H9 (cell line): ENCODE measurements around the gene TLK2. TPM values are rescaled to one million over a fixed set of nuclear protein-coding genes. Genes with fewer than 3 reads are reported as not detected.

Experiments used
- DNase-seq: peaks from one replicate; pipeline ENCODE4 v3.0.0-alpha.2; 2017
- H2AFZ ChIP-seq: one replicate; pipeline ENCODE4 v1.6.1; 2013; ENCODE audit warnings: mild to moderate bottlenecking, low read length, control low read depth, moderate library complexity
- H2AK5ac ChIP-seq: 2 replicates; pipeline ENCODE4 v1.6.1; 2013; ENCODE audit warnings: low read length, control low read depth, mixed read lengths; ENCODE audit not compliant: insufficient read length
- H2BK120ac ChIP-seq: one replicate; pipeline ENCODE4 v1.6.1; 2013; ENCODE audit warnings: low read depth, mild to moderate bottlenecking, low read length, control low read depth, inconsistent platforms; ENCODE audit not compliant: poor library complexity, severe bottlenecking
- H2BK12ac ChIP-seq: 2 replicates; pipeline ENCODE4 v1.6.1; 2013; ENCODE audit warnings: low read length, control low read depth, mixed read lengths, low read depth; ENCODE audit not compliant: insufficient read length
- H2BK15ac ChIP-seq: 2 replicates; pipeline ENCODE4 v1.6.1; 2013; ENCODE audit warnings: low read depth, low read length, control low read depth
- H2BK20ac ChIP-seq: one replicate; pipeline ENCODE4 v1.6.1; 2013; ENCODE audit warnings: low read depth, mild to moderate bottlenecking, low read length, control low read depth, inconsistent platforms; ENCODE audit not compliant: poor library complexity, severe bottlenecking
- H2BK5ac ChIP-seq: 2 replicates; pipeline ENCODE4 v1.6.1; 2013; ENCODE audit warnings: low read length, control low read depth, mixed read lengths; ENCODE audit not compliant: insufficient read length
- H3K14ac ChIP-seq: 2 replicates; pipeline ENCODE4 v1.6.1; 2013; ENCODE audit warnings: low read length, control low read depth; ENCODE audit not compliant: insufficient read depth
- H3K18ac ChIP-seq: 2 replicates; pipeline ENCODE4 v1.6.1; 2013; ENCODE audit warnings: low read depth, mild to moderate bottlenecking, mixed read lengths, low read length, control low read depth; ENCODE audit not compliant: insufficient read length
- H3K23ac ChIP-seq: 2 replicates; pipeline ENCODE4 v1.6.1; 2013; ENCODE audit warnings: low read length, control low read depth, mixed read lengths, low read depth; ENCODE audit not compliant: insufficient read length
- H3K23me2 ChIP-seq: 2 replicates; pipeline ENCODE4 v1.6.1; 2013; ENCODE audit warnings: low read depth, mild to moderate bottlenecking, mixed read lengths, low read length, control low read depth; ENCODE audit not compliant: insufficient read length, poor library complexity, severe bottlenecking
- H3K27ac ChIP-seq: 2 replicates; pipeline ENCODE4 v1.5.1; 2013; ENCODE audit warnings: low read length, control low read depth, mixed read lengths, low read depth; ENCODE audit not compliant: insufficient read length
- H3K27me3 ChIP-seq: 2 replicates; pipeline ENCODE4 v1.6.1; 2013; ENCODE audit warnings: low read length, control low read depth, inconsistent platforms; ENCODE audit not compliant: insufficient read depth
- H3K4ac ChIP-seq: 2 replicates; pipeline ENCODE4 v1.6.1; 2013; ENCODE audit warnings: low read depth, mild to moderate bottlenecking, control low read depth, inconsistent platforms, low read length, moderate library complexity
- H3K4me1 ChIP-seq: 2 replicates; pipeline ENCODE4 v1.6.1; 2013; ENCODE audit warnings: low read length, control low read depth, inconsistent platforms; ENCODE audit not compliant: insufficient read depth
- H3K4me2 ChIP-seq: 2 replicates; pipeline ENCODE4 v1.6.1; 2013; ENCODE audit warnings: low read length, control low read depth, mixed read lengths; ENCODE audit not compliant: insufficient read length, insufficient read depth
- H3K56ac ChIP-seq: 2 replicates; pipeline ENCODE4 v1.6.1; 2013; ENCODE audit warnings: low read depth, mild to moderate bottlenecking, mixed read lengths, low read length, control low read depth; ENCODE audit not compliant: insufficient read length
- H3K79me1 ChIP-seq: 2 replicates; pipeline ENCODE4 v1.6.1; 2013; ENCODE audit warnings: low read depth, mild to moderate bottlenecking, moderate library complexity, low read length, control low read depth, inconsistent platforms; ENCODE audit not compliant: insufficient read depth, poor library complexity, severe bottlenecking
- H3K79me2 ChIP-seq: 2 replicates; pipeline ENCODE4 v1.6.1; 2013; ENCODE audit warnings: low read length, control low read depth, inconsistent platforms; ENCODE audit not compliant: insufficient read depth
- H3K9ac ChIP-seq: 2 replicates; pipeline ENCODE4 v1.6.1; 2013; ENCODE audit warnings: low read length, control low read depth, mixed read lengths; ENCODE audit not compliant: insufficient read length; ENCODE audit errors: extremely low read depth
- H3K9me3 ChIP-seq: one replicate; pipeline ENCODE4 v1.6.1; 2013; ENCODE audit warnings: low read depth, low read length, inconsistent platforms; ENCODE audit not compliant: control insufficient read depth
- H3T11ph ChIP-seq: one replicate; pipeline ENCODE4 v1.6.1; 2013; ENCODE audit warnings: mild to moderate bottlenecking, low read length, control low read depth, inconsistent platforms
- H4K20me1 ChIP-seq: one replicate; pipeline ENCODE4 v1.6.1; 2013; ENCODE audit not compliant: control insufficient read depth, insufficient read length, insufficient read depth
- H4K5ac ChIP-seq: 2 replicates; pipeline ENCODE4 v1.6.1; 2013; ENCODE audit warnings: low read depth, mild to moderate bottlenecking, mixed read lengths, low read length, control low read depth; ENCODE audit not compliant: insufficient read length
- H4K8ac ChIP-seq: replicated peaks from 2 replicates; pipeline ENCODE4 v1.6.1; 2013; ENCODE audit warnings: low read length, control low read depth, mixed read lengths, low read depth; ENCODE audit not compliant: insufficient read length
- H4K91ac ChIP-seq: 2 replicates; pipeline ENCODE4 v1.6.1; 2013; ENCODE audit warnings: low read depth, mild to moderate bottlenecking, moderate library complexity, mixed read lengths, low read length, control low read depth; ENCODE audit not compliant: insufficient read length
- H3K27ac Mint-ChIP-seq, 3 experiments: 2 replicates in 2 of 3; 3 replicates in 1 of 3; pipeline ENCODE4 v1.8.0; 2020 to 2021; ENCODE audit warnings: mixed read lengths in 3 of 3, mild to moderate bottlenecking in 1 of 3, moderate library complexity in 1 of 3
- H3K27me3 Mint-ChIP-seq: 2 replicates; pipeline ENCODE4 v1.8.0; 2021; ENCODE audit warnings: low read depth, mild to moderate bottlenecking, moderate library complexity, mixed read lengths
- H3K36me3 Mint-ChIP-seq, 3 experiments: 2 replicates in 2 of 3; 3 replicates in 1 of 3; pipeline ENCODE4 v1.8.0; 2020 to 2021; ENCODE audit warnings: low read depth in 3 of 3, mixed read lengths in 3 of 3; ENCODE audit not compliant: insufficient read depth in 1 of 3
- H3K4me1 Mint-ChIP-seq, 2 experiments: 2 replicates each; pipeline ENCODE4 v1.8.0; 2020; ENCODE audit warnings: mixed read lengths in 2 of 2
- H3K4me3 Mint-ChIP-seq, 2 experiments: 2 replicates in 1 of 2; 3 replicates in 1 of 2; pipeline ENCODE4 v1.8.0; 2020 to 2021; ENCODE audit warnings: mild to moderate bottlenecking in 2 of 2, mixed read lengths in 2 of 2, moderate library complexity in 1 of 2
- H3K9me3 Mint-ChIP-seq, 2 experiments: 2 replicates in 1 of 2; 3 replicates in 1 of 2; pipeline ENCODE4 v1.8.0; 2020; ENCODE audit warnings: mild to moderate bottlenecking in 2 of 2, mixed read lengths in 2 of 2, moderate library complexity in 1 of 2
- CTCF ChIP-seq: fragments of 200-600 bp; sonication (generic); conservative IDR thresholded peaks from 3 replicates; pipeline ENCODE4 v1.8.0; 2021; ENCODE audit warnings: antibody characterized with exemption, mild to moderate bottlenecking
- WGBS: extraction: QIAGEN DNeasy Blood & Tissue Kit; methylation state at CpG from one replicate; pipeline ENCODE4 v1.1.7; 2013; ENCODE audit warnings: missing lambda C conversion rate, low lambda C conversion rate, mixed read lengths; ENCODE audit not compliant: insufficient read length; ENCODE audit errors: extremely low coverage; 5-methylcytosine and 5-hydroxymethylcytosine counted together
- total RNA-seq: library from RNA; stranded (reverse); gene quantifications from 2 replicates; pipeline ENCODE4 v1.2.1, GENCODE V29; 2021

The TLK2 gene
- total RNA-seq, 1 experiment from 2014 or later: 63.7 TPM

GRCh38 chr17:62597920-62598319 lies 119.3 kb downstream of the TLK2 start:
- Mint-ChIP-seq H3K4me3 (no peak overlapping the region), H3K27ac (no peak overlapping the region), H3K9me3 (peaks cover 5 to 13% of the 10 kb centered on the region in 2 experiments; a peak in 4 of 5 replicates), H3K27me3 (no peaks in the 10 kb centered on the region), H3K4me1 (no peaks in the 10 kb centered on the region), H3K36me3 (peaks cover 36 to 78% (median 68%) of the 10 kb centered on the region in 3 experiments)
- no peak overlapping the region for H2BK12ac ChIP-seq
- H3K14ac ChIP-seq: no peak overlapping the region
- H2BK120ac ChIP-seq: no peak overlapping the region
- H2BK15ac ChIP-seq: no peak overlapping the region
- no peak overlapping the region for H4K5ac ChIP-seq
- no peaks in the 10 kb centered on the region for H3K9me3 ChIP-seq
- H3K23me2 ChIP-seq: no peaks in the 10 kb centered on the region
- H2BK5ac ChIP-seq: no peak overlapping the region
- H3T11ph ChIP-seq: no peak overlapping the region
- no peak for DNase-seq
- H4K8ac ChIP-seq: no peak overlapping the region
- no peaks in the 10 kb centered on the region for H3K27me3 ChIP-seq
- no peak overlapping the region for H3K4ac ChIP-seq
- H3K4me2 ChIP-seq: no peak overlapping the region
- no peaks in the 10 kb centered on the region for H3K79me2 ChIP-seq
- no peak overlapping the region for H2AFZ ChIP-seq
- no peak overlapping the region for H3K23ac ChIP-seq
- no peak for TF ChIP-seq CTCF
- H3K4me1 ChIP-seq: no peaks in the 10 kb centered on the region
- no peak overlapping the region for H3K56ac ChIP-seq
- H2AK5ac ChIP-seq: no peak overlapping the region
- no peak overlapping the region for H3K9ac ChIP-seq
- no CpG with 5 or more reads among the region's 2 CpGs for WGBS
- H3K79me1 ChIP-seq: no peaks in the 10 kb centered on the region
- no peak overlapping the region for H4K91ac ChIP-seq
- H4K20me1 ChIP-seq: no peaks in the 10 kb centered on the region
- H3K18ac ChIP-seq: no peak overlapping the region
- no peak overlapping the region for H3K27ac ChIP-seq
- H2BK20ac ChIP-seq: no peak overlapping the region
